Colonic mucosa (tissue), 4 donors: ENCODE results near the gene STAT5A. TPM values are rescaled to one million over a fixed set of nuclear protein-coding genes. Genes with fewer than 3 reads are reported as not detected.

ENCODE experiments used
- DNase-seq: peaks from one replicate; pipeline ENCODE4 v3.0.0-alpha.2; 2020
- H3K27ac ChIP-seq: fragments of 200-600 bp; one replicate; pipeline ENCODE4 v1.8.0; 2021
- H3K27me3 ChIP-seq: fragments of 200-600 bp; one replicate; pipeline ENCODE4 v1.8.0; 2021
- H3K36me3 ChIP-seq: fragments of 200-600 bp; one replicate; pipeline ENCODE4 v1.8.0; 2021
- H3K4me1 ChIP-seq: fragments of 200-600 bp; one replicate; pipeline ENCODE4 v1.8.0; 2021; ENCODE audit warnings: mild to moderate bottlenecking
- H3K4me3 ChIP-seq: fragments of 200-600 bp; one replicate; pipeline ENCODE4 v1.8.0; 2021
- H3K9ac ChIP-seq, 2 donors: one replicate each; pipeline ENCODE4 v1.7.0; 2013; ENCODE audit warnings: control low read depth in 2 of 2, low read depth in 2 of 2, low read length in 2 of 2
- H3K9me3 ChIP-seq: fragments of 200-600 bp; one replicate; pipeline ENCODE4 v1.8.0; 2021
- intact Hi-C: fragments of 100-400 bp; cut with DNase I; formaldehyde crosslinking; loops from one replicate; pipeline ENCODE4 v1.14.1; 2022
- total RNA-seq, 2 donors: library from RNA; stranded (reverse); fragmentation: NEBNext Ultra II Directional in 1 of 2; extraction: Animal tissue kit (Norgen Biotek cat#: 25700) in 1 of 2; gene quantifications; one replicate each; pipeline ENCODE4 v1.2.1, GENCODE V29; 2021
- TF ChIP-seq, protein P1 (sequence below): fragments of 200-600 bp; IDR thresholded peaks from one replicate; pipeline ENCODE4 v1.8.0; 2022; ENCODE audit warnings: antibody characterized with exemption, mild to moderate bottlenecking
- donor health status: healthy.
- donor health status: DM: no; HTN: no; CAD: no.
- donor health status: DM: no; HTN: no; CAD: no.

The STAT5A gene
- total RNA-seq, 2 donors from 2014 or later: 22.0 to 22.4 TPM

DNA sequence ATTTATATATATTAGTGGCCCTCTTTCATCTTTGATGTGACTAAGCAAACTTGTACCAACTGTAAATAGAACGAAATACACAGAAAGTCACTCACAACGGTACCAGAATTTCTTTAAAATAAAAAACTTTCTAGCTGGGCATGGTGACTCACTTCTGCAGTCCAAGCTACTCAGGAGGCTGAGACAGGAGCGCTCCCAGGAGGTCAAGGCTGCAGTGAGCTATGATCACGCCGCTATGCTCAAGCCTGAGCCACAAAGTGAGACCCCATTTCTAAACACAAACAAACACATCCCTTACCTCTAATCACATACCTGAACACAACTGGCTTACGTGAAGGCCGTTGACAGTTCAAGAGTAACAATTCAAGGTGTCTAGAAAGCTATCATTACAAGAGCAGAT lies 41.8 kb upstream of the STAT5A start:
- H3K36me3 ChIP-seq: no peaks in the 10 kb centered on the region
- no peak overlapping the region for H3K4me3 ChIP-seq
- no peak for DNase-seq
- TF ChIP-seq, protein P1, sequence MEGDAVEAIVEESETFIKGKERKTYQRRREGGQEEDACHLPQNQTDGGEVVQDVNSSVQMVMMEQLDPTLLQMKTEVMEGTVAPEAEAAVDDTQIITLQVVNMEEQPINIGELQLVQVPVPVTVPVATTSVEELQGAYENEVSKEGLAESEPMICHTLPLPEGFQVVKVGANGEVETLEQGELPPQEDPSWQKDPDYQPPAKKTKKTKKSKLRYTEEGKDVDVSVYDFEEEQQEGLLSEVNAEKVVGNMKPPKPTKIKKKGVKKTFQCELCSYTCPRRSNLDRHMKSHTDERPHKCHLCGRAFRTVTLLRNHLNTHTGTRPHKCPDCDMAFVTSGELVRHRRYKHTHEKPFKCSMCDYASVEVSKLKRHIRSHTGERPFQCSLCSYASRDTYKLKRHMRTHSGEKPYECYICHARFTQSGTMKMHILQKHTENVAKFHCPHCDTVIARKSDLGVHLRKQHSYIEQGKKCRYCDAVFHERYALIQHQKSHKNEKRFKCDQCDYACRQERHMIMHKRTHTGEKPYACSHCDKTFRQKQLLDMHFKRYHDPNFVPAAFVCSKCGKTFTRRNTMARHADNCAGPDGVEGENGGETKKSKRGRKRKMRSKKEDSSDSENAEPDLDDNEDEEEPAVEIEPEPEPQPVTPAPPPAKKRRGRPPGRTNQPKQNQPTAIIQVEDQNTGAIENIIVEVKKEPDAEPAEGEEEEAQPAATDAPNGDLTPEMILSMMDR: no peak
- no peaks in the 10 kb centered on the region for H3K9me3 ChIP-seq
- intact Hi-C loops: no loop called here
- no peak overlapping the region for H3K27ac ChIP-seq
- no peaks in the 10 kb centered on the region for H3K4me1 ChIP-seq
- no peak overlapping the region for H3K9ac ChIP-seq
- no peaks in the 10 kb centered on the region for H3K27me3 ChIP-seq

DNA sequence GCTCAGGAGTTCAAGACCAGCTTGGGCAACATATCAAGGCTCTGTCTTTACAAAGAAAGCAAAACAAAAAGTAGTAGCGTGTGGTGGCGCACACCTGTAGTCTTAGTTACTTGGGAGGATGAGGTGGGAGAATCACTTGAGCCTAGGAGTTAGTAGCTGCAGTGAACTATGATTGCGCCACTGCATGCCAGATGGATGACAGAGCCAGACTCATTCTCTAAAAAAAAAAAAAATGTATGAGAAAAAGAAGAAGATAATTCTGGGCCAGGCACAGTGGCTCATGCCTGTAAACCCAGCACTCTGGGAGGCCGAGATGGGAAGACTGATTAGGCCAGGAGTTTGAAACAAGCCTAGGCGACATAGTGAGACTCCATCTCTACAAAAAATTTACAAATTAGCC lies 40.6 kb upstream of the STAT5A start:
- H3K4me1 ChIP-seq: no peaks in the 10 kb centered on the region
- intact Hi-C loops: no loop called here
- TF ChIP-seq, protein P1: no peak
- no peak overlapping the region for H3K9ac ChIP-seq
- no peak for DNase-seq
- H3K9me3 ChIP-seq: no peaks in the 10 kb centered on the region
- no peaks in the 10 kb centered on the region for H3K27me3 ChIP-seq
- no peak overlapping the region for H3K4me3 ChIP-seq
- peak overlapping the region; percentile 75 for H3K27ac ChIP-seq
- no peaks in the 10 kb centered on the region for H3K36me3 ChIP-seq

DNA sequence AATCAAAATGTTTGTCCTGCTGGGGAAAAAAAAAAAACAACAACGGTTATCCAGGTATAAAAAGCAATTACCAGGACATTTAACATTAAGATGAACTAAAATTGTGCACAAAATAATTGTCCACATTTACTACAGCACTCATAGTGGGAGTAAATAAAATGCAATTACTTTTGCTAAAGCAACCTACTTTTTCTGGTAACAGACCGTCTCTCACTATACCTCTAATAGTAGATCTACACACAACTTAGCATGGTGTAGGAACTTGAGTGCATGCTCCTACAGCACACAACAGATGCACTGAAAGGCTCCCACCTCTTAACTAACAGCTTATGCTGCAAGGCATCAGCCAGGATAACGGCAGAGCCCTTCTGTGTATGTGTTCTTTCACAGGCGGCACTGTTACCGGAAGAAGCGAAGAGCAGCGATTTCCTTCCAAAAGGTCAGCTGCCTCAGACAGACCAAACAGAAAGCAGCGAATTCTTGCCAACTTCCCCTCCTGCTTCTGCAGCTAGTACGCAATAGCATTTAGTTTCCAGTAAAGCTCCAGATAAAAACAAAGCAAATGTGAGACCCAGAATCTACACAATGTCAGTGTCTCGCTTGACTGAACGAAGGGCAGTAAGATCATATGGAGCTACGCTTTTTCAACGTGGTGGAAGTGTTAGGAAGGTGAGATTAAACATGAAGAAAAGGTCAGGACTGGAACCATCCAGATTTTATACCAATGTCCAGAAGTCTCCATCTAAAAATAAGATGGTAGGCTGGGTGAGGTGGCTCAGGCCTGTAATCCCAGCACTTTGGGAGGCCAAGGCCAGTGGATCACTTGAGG lies 39.7 kb upstream of the STAT5A start:
- H3K4me3 ChIP-seq: no peak overlapping the region
- DNase-seq: peak; percentile 68
- H3K9ac ChIP-seq: peak overlapping the region; percentile 42 to 58

DNA sequence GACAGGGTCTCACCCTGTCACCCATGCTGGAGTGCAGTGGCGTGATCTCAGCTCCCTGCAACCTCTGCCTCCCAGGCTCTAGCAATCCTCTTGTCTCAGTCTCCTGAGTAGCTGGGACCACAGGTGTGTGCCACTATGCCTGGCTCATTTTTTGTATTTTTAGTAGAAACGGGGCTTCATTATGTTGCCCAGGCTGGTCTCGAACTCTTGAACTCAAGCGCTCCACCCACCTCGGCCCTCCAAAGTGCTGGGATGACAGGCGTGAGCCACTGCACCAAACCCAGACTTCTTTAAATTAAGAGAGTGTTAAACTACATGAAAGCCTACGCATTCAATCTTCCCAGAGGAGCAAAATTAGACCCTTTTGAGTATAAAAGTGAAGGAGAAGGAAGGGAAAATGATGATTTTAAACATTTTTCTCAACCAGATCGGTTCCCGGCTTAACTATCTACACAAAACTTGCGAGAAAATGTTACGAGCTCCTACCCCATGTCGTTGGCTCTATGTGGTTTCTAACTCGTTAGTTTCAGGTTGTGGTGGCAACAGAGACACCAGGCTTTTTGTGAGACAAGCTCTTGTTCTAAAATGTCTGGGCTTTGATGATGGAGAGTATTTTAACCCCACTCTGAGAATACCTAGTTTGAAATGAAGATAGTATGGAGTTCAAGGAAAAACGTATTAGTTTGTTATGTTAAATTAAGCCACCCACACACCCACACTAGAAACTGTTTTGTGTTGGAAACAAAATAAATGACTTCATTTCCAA lies 38.4 kb upstream of the STAT5A start:
- Histone ChIP-seq H3K27me3 (no peaks in the 10 kb centered on the region), H3K36me3 (no peaks in the 10 kb centered on the region), H3K27ac (peak overlapping the region; percentile 75), H3K4me3 (no peak overlapping the region), H3K4me1 (peaks cover 5% of the 10 kb centered on the region), H3K9me3 (no peaks in the 10 kb centered on the region), H3K9ac (no peak overlapping the region)
- intact Hi-C loops: no loop called here
- TF ChIP-seq, protein P1: no peak
- no peak for DNase-seq

More for the DNA sequence above, 39.7 kb upstream of the STAT5A start:
- intact Hi-C loops: no loop called here
- Histone ChIP-seq H3K27me3 (no peaks in the 10 kb centered on the region), H3K36me3 (no peaks in the 10 kb centered on the region), H3K9me3 (no peaks in the 10 kb centered on the region), H3K4me1 (peaks cover 5% of the 10 kb centered on the region), H3K27ac (peak overlapping the region; percentile 75)
- TF ChIP-seq, protein P1: no peak

DNA sequence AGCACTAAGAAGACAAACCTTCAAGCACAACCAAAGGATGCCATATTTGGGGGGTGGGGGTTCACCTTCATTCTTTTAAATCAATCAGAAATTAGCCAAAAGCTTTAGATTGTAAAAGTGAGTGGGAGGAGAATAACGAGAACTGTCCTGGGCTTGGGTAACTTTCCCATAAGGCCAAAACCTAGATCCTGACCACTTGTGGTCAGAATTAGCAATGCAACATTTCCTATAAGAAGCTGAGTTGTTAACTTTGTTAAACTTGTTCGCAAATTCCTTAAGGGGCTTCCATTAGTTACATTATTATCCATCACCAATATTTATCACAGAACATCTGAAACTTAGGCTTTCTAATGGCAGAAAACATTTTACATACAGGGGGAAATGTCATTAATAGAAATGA lies 37.2 kb upstream of the STAT5A start:
- Histone ChIP-seq H3K9me3 (no peaks in the 10 kb centered on the region), H3K4me1 (peaks cover 5% of the 10 kb centered on the region), H3K4me3 (no peak overlapping the region), H3K27me3 (no peaks in the 10 kb centered on the region), H3K9ac (no peak overlapping the region), H3K36me3 (no peaks in the 10 kb centered on the region), H3K27ac (peak overlapping the region; percentile 7)
- intact Hi-C loops: no loop called here
- DNase-seq: no peak
- TF ChIP-seq, protein P1: no peak
